KOPT-K1 (cell line): ENCODE data around the gene RCAN1.

Source experiments
- H3K27ac ChIP-seq: fragments of 200-600 bp; sonication (generic); 2 replicates; pipeline ENCODE4 v1.5.1; 2016; ENCODE audit warnings: antibody characterized with exemption, mild to moderate bottlenecking, low read depth, low read length; ENCODE audit not compliant: poor library complexity, severe bottlenecking
- H3K36me3 ChIP-seq: fragments of 200-600 bp; sonication (generic); 2 replicates; pipeline ENCODE4 v1.5.1; 2017; ENCODE audit warnings: antibody characterized with exemption, mild to moderate bottlenecking, low read length, moderate library complexity; ENCODE audit not compliant: insufficient read depth
- H3K9me3 ChIP-seq: fragments of 200-600 bp; sonication (generic); 2 replicates; pipeline ENCODE4 v1.5.1; 2017; ENCODE audit warnings: antibody characterized with exemption, low read length, mild to moderate bottlenecking; ENCODE audit not compliant: insufficient read depth, poor library complexity, severe bottlenecking

RCAN1 gene

DNA sequence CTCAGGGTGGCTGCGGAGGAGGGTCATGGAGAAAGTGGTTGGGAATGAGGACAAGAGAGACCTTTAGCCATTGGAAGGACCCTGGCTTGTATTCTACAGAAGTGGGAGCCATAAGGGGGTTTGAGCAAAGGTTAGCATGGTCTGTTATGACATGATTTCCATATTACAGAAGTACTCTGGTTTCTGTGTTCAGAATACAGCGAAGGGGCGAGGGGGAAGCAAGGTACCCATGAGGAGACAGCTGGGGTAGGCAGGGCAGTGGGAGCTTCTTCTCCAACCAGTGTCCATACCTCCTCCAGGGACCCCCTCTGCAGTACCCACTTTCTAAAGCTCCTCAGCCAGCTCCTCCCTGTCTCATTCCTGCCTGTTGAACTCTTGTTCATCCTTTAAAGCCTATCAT, 81.0 kb downstream of the RCAN1 start:
- Histone ChIP-seq H3K9me3 (no peaks in the 10 kb centered on the region), H3K36me3 (no peaks in the 10 kb centered on the region), H3K27ac (no peak overlapping the region)

DNA sequence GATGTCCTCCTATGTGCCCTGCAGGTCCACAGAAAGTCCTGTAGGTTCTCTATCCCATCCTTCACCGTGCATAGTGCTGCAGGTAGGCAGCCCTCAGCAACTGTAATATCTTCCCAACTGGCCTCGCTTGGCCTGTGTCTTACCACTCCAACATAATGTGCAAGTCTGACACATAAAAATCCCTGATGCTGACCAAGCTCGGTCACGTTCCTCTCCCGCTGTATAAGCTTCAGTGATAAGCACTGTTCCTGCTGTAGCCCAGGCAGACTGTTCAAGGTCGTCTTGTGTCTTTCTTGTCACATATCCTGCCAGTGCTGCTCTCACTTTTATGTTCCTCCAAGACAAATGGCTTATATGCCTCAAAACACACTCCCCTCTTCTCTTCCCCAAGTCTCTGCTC, 83.5 kb downstream of the RCAN1 start:
- Histone ChIP-seq H3K36me3 (no peaks in the 10 kb centered on the region), H3K9me3 (no peaks in the 10 kb centered on the region), H3K27ac (no peak overlapping the region)

DNA sequence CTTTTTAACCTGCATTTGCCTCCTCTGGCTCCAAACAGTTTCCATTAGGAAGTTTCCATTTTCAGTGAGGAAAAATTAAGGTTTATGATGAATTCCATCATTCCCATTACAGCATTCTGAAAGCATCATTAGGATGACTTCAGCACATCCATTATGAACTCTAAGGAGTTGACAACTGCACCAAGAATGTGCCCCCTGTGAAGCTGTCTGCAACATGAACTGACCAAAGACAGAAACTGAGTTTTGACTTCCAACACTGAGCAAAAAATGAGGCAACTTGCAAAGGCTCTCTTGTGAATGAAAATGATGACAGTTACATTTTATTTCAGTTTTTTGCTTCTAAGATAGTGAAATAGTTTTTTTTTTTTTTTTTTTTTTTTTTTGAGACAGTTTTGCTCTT, 84.7 kb downstream of the RCAN1 start:
- H3K9me3 ChIP-seq, result no peaks in the 10 kb centered on the region
- no peaks in the 10 kb centered on the region for H3K36me3 ChIP-seq
- H3K27ac ChIP-seq, result no peak overlapping the region

- Histone ChIP-seq H3K36me3 (no peaks in the 10 kb centered on the region), H3K27ac (no peak overlapping the region), H3K9me3 (no peaks in the 10 kb centered on the region)
These were observed 86.8 kb downstream of the RCAN1 start for GRCh38 chr21:34528131-34528561.

DNA sequence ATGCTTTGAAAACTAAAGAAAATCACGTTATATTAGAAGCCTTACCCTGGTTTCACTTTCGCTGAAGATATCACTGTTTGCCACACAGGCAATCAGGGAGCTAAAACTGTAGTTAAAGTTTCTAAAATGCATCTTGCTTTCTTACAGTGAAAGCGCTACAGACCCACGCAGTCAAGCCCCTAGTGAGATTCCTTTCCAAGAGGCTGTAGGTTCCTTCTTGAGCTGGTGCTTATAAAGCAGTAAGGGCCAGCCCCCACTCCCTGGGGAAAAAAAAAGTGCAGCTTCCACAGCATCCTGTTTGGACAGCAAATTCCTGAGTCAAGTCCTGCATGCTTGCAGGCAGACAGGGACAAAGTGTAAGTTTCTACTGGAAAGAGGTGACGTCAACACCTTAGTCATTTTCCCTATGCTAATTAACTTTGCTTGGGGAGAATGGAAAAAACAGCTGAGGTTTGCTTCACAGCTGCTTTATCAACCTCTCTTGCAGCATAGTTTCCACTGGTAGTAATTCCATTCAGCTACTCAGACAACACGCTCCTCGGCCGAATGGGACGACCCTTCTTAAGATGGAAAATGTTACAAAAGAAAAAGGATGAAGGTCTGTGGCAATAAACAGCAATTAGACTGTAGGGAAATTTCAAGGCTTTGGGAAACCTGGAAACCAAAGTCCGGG, 88.2 kb downstream of the RCAN1 start:
- peaks cover 4% of the 10 kb centered on the region; the same call in 1 of the 2 replicates for H3K36me3 ChIP-seq
- H3K27ac ChIP-seq, result peak overlapping the region; percentile 35
- no peaks in the 10 kb centered on the region for H3K9me3 ChIP-seq

GRCh38 chr21:34526241-34526617, 88.7 kb downstream of the RCAN1 start:
- peak overlapping the region; percentile 35 for H3K27ac ChIP-seq
- no peaks in the 10 kb centered on the region for H3K9me3 ChIP-seq
- peaks cover 9% of the 10 kb centered on the region; the same call in 1 of the 2 replicates for H3K36me3 ChIP-seq

GRCh38 chr21:34524646-34525601, 90.0 kb downstream of the RCAN1 start:
- Histone ChIP-seq H3K9me3 (no peaks in the 10 kb centered on the region), H3K36me3 (peaks cover 19% of the 10 kb centered on the region; the same call in 1 of the 2 replicates), H3K27ac (no peak overlapping the region)

GRCh38 chr21:34523019-34523555, 91.8 kb downstream of the RCAN1 start:
- H3K9me3 ChIP-seq, result no peaks in the 10 kb centered on the region
- H3K27ac ChIP-seq, result no peak overlapping the region
- peaks cover 19% of the 10 kb centered on the region; the same call in 1 of the 2 replicates for H3K36me3 ChIP-seq

DNA sequence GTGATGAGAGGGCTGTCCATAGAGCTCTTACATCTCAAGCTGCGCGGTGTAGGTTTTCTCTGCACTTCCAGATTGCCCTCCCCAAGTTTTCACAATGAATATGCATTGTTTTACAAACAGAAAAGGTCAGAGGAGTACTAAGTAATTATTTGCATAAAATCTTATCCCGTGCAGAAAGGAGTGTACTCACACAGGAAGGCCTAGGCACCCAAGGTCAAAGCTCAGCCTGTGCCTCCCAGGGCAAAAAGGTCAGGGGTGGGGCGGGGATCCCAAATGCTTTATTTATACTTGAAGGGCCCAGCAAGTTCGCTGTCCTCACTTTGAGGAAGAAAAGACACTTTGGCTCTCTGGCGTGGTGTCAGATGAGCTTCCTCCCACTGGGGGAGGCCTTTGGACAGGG, 92.6 kb downstream of the RCAN1 start:
- no peaks in the 10 kb centered on the region for H3K9me3 ChIP-seq
- H3K27ac ChIP-seq, result no peak overlapping the region
- H3K36me3 ChIP-seq, result peaks cover 20% of the 10 kb centered on the region

DNA sequence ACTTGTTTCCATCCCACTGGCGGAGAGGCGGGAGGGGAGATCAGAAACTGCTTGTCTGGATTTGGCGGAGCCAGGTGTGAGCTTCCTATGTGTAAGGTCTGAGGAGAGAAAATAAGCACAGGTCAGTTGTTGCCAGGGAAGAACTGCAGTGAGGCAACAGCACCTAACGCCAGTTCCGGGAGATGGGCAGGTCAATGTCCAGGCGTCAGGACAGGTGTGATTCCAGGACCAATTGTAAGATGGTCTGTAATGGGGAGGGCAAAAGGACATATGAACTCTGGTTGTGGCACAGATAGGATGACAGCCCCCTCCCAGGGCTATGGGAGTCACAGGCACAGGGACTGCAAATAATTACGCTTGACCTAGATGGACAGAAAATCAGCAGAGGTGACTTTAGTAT, 93.4 kb downstream of the RCAN1 start:
- no peak overlapping the region for H3K27ac ChIP-seq
- peaks cover 25% of the 10 kb centered on the region for H3K36me3 ChIP-seq
- H3K9me3 ChIP-seq, result no peaks in the 10 kb centered on the region

- H3K27ac ChIP-seq, result no peak overlapping the region
These were observed 94.0 kb downstream of the RCAN1 start for GRCh38 chr21:34520764-34521508.

GRCh38 chr21:34520281-34520680, 94.6 kb downstream of the RCAN1 start:
- H3K9me3 ChIP-seq, result no peaks in the 10 kb centered on the region
- peaks cover 25% of the 10 kb centered on the region for H3K36me3 ChIP-seq
- no peak overlapping the region for H3K27ac ChIP-seq

More at GRCh38 chr21:34520764-34521508, 94.0 kb downstream of the RCAN1 start:
- Histone ChIP-seq H3K9me3 (no peaks in the 10 kb centered on the region), H3K36me3 (peaks cover 25% of the 10 kb centered on the region)

GRCh38 chr21:34519694-34520093, 95.2 kb downstream of the RCAN1 start:
- peaks cover 25% of the 10 kb centered on the region for H3K36me3 ChIP-seq
- H3K27ac ChIP-seq, result no peak overlapping the region
- no peaks in the 10 kb centered on the region for H3K9me3 ChIP-seq

DNA sequence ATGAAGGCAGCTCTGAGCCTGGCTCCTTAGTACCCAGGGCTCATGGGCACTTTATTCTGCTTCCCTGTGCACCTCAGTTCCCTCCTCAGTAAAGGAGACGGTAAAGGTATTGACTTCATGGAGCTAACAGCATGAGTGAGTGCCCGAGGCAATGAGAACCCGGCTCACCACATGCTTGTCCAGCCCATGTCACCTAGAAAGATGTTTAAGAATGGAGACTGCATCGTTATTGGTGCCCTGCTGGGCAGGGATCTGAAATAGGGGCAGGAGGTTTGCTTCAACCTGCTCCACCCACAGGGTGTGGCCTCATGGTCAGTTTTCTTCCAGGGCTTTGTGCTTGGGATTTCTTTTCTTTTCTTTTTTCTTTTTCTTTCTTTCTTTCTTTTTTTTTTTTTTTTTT, 95.9 kb downstream of the RCAN1 start:
- H3K9me3 ChIP-seq, result no peaks in the 10 kb centered on the region
- no peak overlapping the region for H3K27ac ChIP-seq
- peaks cover 25% of the 10 kb centered on the region for H3K36me3 ChIP-seq

DNA sequence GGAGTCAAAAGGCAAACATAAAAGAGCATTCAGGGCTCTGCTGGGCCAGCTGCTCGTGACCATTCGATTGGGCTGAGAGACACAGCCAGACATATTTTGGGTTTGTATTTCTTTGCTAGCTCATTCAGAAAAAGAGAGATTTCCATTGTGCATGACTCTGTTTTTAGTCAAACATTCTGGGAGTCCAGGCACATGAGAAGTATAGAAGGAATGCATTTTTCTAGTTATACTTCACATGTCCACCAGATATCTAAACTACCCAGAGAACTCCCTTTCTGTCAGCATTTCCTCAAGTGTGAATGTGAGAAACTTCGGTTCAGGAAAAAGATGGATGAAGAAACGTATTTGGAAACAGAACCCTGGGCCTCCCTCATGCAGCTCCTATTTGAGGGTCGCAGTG, 96.6 kb downstream of the RCAN1 start:
- H3K27ac ChIP-seq, result no peak overlapping the region
- H3K36me3 ChIP-seq, result peaks cover 25% of the 10 kb centered on the region
- no peaks in the 10 kb centered on the region for H3K9me3 ChIP-seq
